GM19193 (cell line): ENCODE data around the gene LGR4.

ENCODE experiments used
- POLR2A ChIP-seq: IDR thresholded peaks from 4 replicates; pipeline ENCODE4 v1.6.1; 2011; ENCODE audit not compliant: insufficient read depth, insufficient read length; ENCODE audit errors: extremely low read depth

The LGR4 gene

DNA sequence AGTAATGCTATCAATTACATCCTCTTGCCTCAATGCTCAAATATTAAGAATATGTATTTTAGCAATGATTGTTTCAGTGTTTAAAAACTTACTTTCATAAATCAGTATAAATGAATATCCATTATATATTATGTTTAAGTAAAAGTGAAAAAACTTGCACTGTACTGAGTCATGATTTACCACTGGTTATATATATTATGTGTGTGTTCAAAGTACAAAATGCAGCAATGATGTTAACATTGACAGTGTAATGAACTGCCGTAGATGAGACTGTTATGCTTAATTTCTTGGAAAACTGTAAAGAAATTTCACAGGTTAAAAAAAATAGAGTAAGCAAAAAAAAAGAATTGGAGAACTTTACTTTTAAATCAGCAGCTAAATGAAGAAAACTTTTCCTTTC lies 25.3 kb upstream of the LGR4 start:
- TF ChIP-seq POLR2A: no peak

DNA sequence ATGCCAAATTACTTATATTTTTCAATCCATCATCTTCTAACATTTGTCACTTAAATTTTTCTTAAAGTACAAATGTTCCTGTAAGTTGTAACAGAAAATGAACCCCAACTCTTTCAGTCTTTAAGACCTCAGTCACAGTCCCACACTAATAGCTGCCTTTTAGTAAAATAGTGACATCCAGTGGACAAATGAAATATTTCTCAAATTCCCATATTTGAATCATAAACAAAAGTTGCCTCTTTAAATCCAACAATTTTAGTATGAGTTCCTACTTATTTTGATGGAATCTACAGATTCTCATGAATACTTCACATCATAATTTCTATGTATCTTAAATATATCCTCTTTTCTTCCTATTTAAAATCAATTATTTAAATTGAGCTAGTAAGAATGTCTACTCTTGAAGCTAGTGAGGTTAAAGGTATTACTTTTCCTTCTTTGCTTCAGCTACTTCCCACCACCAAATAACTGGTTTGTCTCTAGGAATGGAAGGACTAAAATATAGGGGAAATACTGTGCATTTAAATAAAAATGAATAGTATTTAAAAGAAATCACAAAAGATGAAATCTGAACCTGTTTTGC lies 24.8 kb upstream of the LGR4 start:
- TF ChIP-seq POLR2A: no peak

DNA sequence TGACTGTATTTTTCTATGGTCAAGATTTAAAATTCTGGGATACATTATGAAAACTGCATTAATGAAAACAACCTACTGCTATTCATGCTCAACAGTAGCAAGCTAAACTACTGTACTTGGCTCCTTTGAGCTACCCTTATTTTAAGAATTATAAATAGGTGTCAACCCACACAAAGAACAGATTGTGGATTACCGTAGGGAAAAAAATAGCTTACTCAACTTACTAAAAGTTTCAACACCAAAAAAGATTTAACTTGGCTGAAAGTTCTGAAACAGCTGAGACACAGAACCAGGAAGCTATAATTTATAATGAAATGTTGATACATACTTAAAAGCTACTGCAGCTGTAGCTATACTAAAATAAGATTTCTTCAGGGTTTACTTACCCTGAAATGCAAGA lies 23.9 kb upstream of the LGR4 start:
- TF ChIP-seq POLR2A: no peak

DNA sequence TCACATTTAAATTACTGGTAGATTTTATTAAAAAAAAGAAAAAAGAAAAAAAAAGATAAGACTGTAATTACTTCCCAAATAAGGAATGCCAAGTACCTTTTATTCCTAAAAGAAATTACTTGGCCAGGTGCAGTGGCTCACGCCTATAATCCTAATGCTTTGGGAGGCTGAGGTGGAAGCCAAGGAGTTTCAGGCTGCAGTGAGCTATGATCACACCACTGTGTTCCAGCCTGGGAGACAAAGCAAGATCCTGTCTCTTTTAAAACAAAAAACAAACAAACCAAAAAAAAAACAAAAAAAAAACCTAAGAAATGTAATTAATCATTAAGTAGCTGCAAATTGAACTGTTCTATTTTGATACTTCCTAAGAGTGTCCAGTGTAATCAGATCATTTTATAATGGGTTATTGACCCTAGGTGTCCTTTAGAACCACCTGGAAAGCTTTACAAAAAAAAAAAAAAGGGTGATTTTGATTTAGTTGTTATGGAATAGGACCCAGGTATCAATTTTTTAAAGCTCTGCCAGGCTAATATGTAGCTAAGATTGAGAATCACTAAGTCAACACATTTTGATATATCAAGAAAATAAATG lies 23.2 kb upstream of the LGR4 start:
- no peak for TF ChIP-seq POLR2A

- no peak for TF ChIP-seq POLR2A
These were observed 16.5 kb upstream of the LGR4 start for GRCh38 chr11:27489092-27489491.

- no peak for TF ChIP-seq POLR2A
These were observed 15.1 kb upstream of the LGR4 start for GRCh38 chr11:27487706-27488105.

GRCh38 chr11:27485930-27486773 lies 13.6 kb upstream of the LGR4 start:
- no peak for TF ChIP-seq POLR2A

DNA sequence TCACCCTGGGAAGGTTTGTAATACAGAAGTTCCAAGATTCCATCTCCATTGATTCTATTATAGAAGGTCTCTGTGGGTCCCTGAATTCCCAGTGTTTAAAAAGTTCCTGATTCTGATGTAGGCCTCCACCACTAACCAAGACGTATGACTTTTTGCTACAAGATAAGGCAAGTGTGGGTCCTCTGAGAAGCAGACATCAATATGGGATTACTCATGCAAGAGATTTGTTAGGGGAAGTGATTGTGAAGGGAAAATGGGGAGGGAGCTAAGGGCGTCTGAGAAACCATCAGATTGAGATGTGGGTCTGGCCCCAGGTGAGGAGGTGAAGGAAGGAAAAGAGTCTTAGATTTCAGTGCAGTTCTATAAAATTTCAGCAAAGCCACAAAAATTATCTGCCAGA lies 10.2 kb upstream of the LGR4 start:
- TF ChIP-seq POLR2A: no peak

- no peak for TF ChIP-seq POLR2A
These were observed 9.4 kb upstream of the LGR4 start for GRCh38 chr11:27481992-27482391.

DNA sequence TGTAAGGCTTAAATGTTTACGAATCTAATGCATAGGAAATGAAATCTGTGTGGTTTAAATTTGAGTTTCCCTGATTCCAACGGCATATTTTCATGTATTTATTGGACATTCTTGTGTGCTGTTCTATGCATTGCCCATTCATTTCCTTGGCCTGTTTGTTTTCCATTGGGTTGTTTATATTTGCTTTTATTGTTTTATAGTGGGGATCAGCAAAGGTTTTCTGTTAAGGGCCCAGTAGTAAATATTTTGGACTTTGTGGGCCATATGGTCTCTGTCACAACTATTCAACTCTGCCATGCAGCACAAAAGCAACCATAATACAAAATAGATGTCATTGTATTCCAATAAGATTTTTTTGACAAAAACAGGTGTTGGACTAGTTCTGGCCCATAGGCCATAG lies 5.2 kb upstream of the LGR4 start:
- no peak for TF ChIP-seq POLR2A

- TF ChIP-seq POLR2A: no peak
These were observed 4.7 kb upstream of the LGR4 start for GRCh38 chr11:27477243-27477642.

DNA sequence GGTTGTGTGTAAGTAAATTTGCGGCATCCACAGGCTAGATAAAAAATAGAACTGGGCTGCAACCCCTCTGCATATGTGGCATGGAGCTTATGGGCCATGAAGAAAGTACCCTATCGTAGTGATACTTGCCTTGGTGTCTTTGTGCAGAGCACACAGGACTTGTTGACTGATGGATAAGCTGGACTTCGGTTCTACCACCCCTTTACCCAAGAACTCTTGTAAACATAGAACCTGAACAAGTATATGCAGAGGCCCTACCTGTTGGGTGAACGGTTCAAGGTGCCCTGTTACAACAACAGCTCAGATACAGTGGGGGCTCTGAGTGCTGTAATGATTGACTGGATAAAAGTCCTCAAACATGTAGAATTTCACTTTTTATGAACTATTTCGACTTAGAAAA lies 3.0 kb upstream of the LGR4 start:
- no peak for TF ChIP-seq POLR2A

DNA sequence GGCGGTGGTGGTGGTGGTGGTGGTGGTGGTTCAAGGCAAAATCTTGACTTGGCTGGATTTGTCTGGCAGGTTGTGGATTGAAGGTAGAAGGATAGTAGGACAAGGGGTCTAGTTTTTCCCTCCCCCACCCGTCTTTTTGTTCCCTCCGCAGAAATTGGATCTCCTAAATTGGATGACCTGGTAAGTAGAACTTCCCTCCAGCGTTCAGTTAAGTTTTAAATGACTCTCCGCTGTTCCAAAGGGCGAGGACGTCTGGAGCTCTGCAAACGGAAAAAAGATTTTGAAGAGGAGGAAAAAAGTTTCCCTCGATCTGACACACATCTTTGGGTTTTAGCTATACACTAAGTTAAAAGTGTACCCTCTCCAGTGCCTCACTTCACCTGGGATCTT lies 422 bp upstream of the LGR4 start:
- no peak for TF ChIP-seq POLR2A

- no peak for TF ChIP-seq POLR2A
These were observed 797 bp downstream of the LGR4 start for GRCh38 chr11:27471589-27472397.

DNA sequence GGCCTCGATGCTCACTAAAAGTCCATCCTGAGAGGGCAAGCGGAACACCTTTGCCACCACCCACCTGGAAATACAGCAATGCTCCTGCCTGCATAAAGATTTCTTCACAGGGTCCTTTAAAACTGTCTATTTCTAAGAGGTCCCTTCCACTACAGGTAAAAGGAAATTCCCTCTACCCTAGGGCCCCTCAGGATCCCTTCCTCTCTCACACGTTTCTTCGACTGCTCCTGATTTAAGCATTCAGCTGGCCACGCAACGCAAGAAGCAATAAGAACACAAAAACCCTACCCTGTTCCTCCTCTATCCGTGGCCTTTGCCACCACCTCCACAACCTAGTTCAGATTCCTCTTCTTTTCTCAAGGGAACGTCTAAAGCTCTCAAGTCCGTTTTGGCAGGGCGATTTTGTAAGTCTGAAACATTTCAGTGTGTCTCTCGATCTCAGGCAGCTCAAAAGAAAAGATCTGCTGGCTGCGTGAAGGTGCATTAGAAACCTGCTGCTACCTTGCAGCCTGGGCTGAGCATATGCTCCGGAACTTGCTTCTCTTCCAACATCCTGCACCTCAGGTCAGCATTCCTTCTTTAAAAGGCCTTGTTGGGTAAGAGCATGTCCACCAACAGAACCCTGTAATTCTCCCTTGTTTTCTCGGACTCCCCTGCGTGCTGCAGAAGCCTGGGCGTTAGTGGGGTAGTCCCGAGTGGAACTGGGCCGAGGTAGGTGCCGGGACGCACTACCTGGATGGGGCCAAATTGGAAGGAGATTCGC lies 1.6 kb downstream of the LGR4 start:
- TF ChIP-seq POLR2A: no peak

DNA sequence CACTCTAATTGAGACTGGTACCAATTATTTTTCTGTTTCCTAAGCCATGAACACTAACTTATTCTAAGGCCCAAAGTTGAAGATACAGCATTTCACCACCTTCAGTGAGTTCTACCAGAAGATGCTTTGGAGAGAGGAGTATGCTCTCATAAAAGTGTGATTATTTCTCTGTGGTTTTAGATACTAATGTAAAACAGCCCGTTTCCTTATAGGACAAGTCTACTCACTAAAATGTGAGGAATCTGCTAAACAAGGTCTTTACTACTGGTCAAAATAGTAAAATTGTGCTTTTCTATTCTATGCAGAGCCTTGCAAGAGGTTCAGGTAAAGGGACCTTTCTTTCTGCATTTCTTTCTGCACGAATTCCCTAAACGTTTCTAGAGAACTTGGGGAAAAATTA lies 2.4 kb downstream of the LGR4 start:
- no peak for TF ChIP-seq POLR2A
